H9 (cell line): ENCODE measurements around the gene LRMDA. TPM values are rescaled to one million over a fixed set of nuclear protein-coding genes. Genes with fewer than 3 reads are reported as not detected.

Source experiments
- DNase-seq: peaks from one replicate; pipeline ENCODE4 v3.0.0-alpha.2; 2017
- H2AFZ ChIP-seq: one replicate; pipeline ENCODE4 v1.6.1; 2013; ENCODE audit warnings: mild to moderate bottlenecking, low read length, control low read depth, moderate library complexity
- H2AK5ac ChIP-seq: 2 replicates; pipeline ENCODE4 v1.6.1; 2013; ENCODE audit warnings: low read length, control low read depth, mixed read lengths; ENCODE audit not compliant: insufficient read length
- H2BK120ac ChIP-seq: one replicate; pipeline ENCODE4 v1.6.1; 2013; ENCODE audit warnings: low read depth, mild to moderate bottlenecking, low read length, control low read depth, inconsistent platforms; ENCODE audit not compliant: poor library complexity, severe bottlenecking
- H2BK12ac ChIP-seq: 2 replicates; pipeline ENCODE4 v1.6.1; 2013; ENCODE audit warnings: low read length, control low read depth, mixed read lengths, low read depth; ENCODE audit not compliant: insufficient read length
- H2BK15ac ChIP-seq: 2 replicates; pipeline ENCODE4 v1.6.1; 2013; ENCODE audit warnings: low read depth, low read length, control low read depth
- H2BK20ac ChIP-seq: one replicate; pipeline ENCODE4 v1.6.1; 2013; ENCODE audit warnings: low read depth, mild to moderate bottlenecking, low read length, control low read depth, inconsistent platforms; ENCODE audit not compliant: poor library complexity, severe bottlenecking
- H2BK5ac ChIP-seq: 2 replicates; pipeline ENCODE4 v1.6.1; 2013; ENCODE audit warnings: low read length, control low read depth, mixed read lengths; ENCODE audit not compliant: insufficient read length
- H3K14ac ChIP-seq: 2 replicates; pipeline ENCODE4 v1.6.1; 2013; ENCODE audit warnings: low read length, control low read depth; ENCODE audit not compliant: insufficient read depth
- H3K18ac ChIP-seq: 2 replicates; pipeline ENCODE4 v1.6.1; 2013; ENCODE audit warnings: low read depth, mild to moderate bottlenecking, mixed read lengths, low read length, control low read depth; ENCODE audit not compliant: insufficient read length
- H3K23ac ChIP-seq: 2 replicates; pipeline ENCODE4 v1.6.1; 2013; ENCODE audit warnings: low read length, control low read depth, mixed read lengths, low read depth; ENCODE audit not compliant: insufficient read length
- H3K23me2 ChIP-seq: 2 replicates; pipeline ENCODE4 v1.6.1; 2013; ENCODE audit warnings: low read depth, mild to moderate bottlenecking, mixed read lengths, low read length, control low read depth; ENCODE audit not compliant: insufficient read length, poor library complexity, severe bottlenecking
- H3K27ac ChIP-seq: 2 replicates; pipeline ENCODE4 v1.5.1; 2013; ENCODE audit warnings: low read length, control low read depth, mixed read lengths, low read depth; ENCODE audit not compliant: insufficient read length
- H3K27me3 ChIP-seq: 2 replicates; pipeline ENCODE4 v1.6.1; 2013; ENCODE audit warnings: low read length, control low read depth, inconsistent platforms; ENCODE audit not compliant: insufficient read depth
- H3K4ac ChIP-seq: 2 replicates; pipeline ENCODE4 v1.6.1; 2013; ENCODE audit warnings: low read depth, mild to moderate bottlenecking, control low read depth, inconsistent platforms, low read length, moderate library complexity
- H3K4me1 ChIP-seq: 2 replicates; pipeline ENCODE4 v1.6.1; 2013; ENCODE audit warnings: low read length, control low read depth, inconsistent platforms; ENCODE audit not compliant: insufficient read depth
- H3K4me2 ChIP-seq: 2 replicates; pipeline ENCODE4 v1.6.1; 2013; ENCODE audit warnings: low read length, control low read depth, mixed read lengths; ENCODE audit not compliant: insufficient read length, insufficient read depth
- H3K56ac ChIP-seq: 2 replicates; pipeline ENCODE4 v1.6.1; 2013; ENCODE audit warnings: low read depth, mild to moderate bottlenecking, mixed read lengths, low read length, control low read depth; ENCODE audit not compliant: insufficient read length
- H3K79me1 ChIP-seq: 2 replicates; pipeline ENCODE4 v1.6.1; 2013; ENCODE audit warnings: low read depth, mild to moderate bottlenecking, moderate library complexity, low read length, control low read depth, inconsistent platforms; ENCODE audit not compliant: insufficient read depth, poor library complexity, severe bottlenecking
- H3K79me2 ChIP-seq: 2 replicates; pipeline ENCODE4 v1.6.1; 2013; ENCODE audit warnings: low read length, control low read depth, inconsistent platforms; ENCODE audit not compliant: insufficient read depth
- H3K9ac ChIP-seq: 2 replicates; pipeline ENCODE4 v1.6.1; 2013; ENCODE audit warnings: low read length, control low read depth, mixed read lengths; ENCODE audit not compliant: insufficient read length; ENCODE audit errors: extremely low read depth
- H3K9me3 ChIP-seq: one replicate; pipeline ENCODE4 v1.6.1; 2013; ENCODE audit warnings: low read depth, low read length, inconsistent platforms; ENCODE audit not compliant: control insufficient read depth
- H3T11ph ChIP-seq: one replicate; pipeline ENCODE4 v1.6.1; 2013; ENCODE audit warnings: mild to moderate bottlenecking, low read length, control low read depth, inconsistent platforms
- H4K20me1 ChIP-seq: one replicate; pipeline ENCODE4 v1.6.1; 2013; ENCODE audit not compliant: control insufficient read depth, insufficient read length, insufficient read depth
- H4K5ac ChIP-seq: 2 replicates; pipeline ENCODE4 v1.6.1; 2013; ENCODE audit warnings: low read depth, mild to moderate bottlenecking, mixed read lengths, low read length, control low read depth; ENCODE audit not compliant: insufficient read length
- H4K8ac ChIP-seq: replicated peaks from 2 replicates; pipeline ENCODE4 v1.6.1; 2013; ENCODE audit warnings: low read length, control low read depth, mixed read lengths, low read depth; ENCODE audit not compliant: insufficient read length
- H4K91ac ChIP-seq: 2 replicates; pipeline ENCODE4 v1.6.1; 2013; ENCODE audit warnings: low read depth, mild to moderate bottlenecking, moderate library complexity, mixed read lengths, low read length, control low read depth; ENCODE audit not compliant: insufficient read length
- H3K27ac Mint-ChIP-seq, 3 experiments: 2 replicates in 2 of 3; 3 replicates in 1 of 3; pipeline ENCODE4 v1.8.0; 2020 to 2021; ENCODE audit warnings: mixed read lengths in 3 of 3, mild to moderate bottlenecking in 1 of 3, moderate library complexity in 1 of 3
- H3K27me3 Mint-ChIP-seq: 2 replicates; pipeline ENCODE4 v1.8.0; 2021; ENCODE audit warnings: low read depth, mild to moderate bottlenecking, moderate library complexity, mixed read lengths
- H3K36me3 Mint-ChIP-seq, 3 experiments: 2 replicates in 2 of 3; 3 replicates in 1 of 3; pipeline ENCODE4 v1.8.0; 2020 to 2021; ENCODE audit warnings: low read depth in 3 of 3, mixed read lengths in 3 of 3; ENCODE audit not compliant: insufficient read depth in 1 of 3
- H3K4me1 Mint-ChIP-seq, 2 experiments: 2 replicates each; pipeline ENCODE4 v1.8.0; 2020; ENCODE audit warnings: mixed read lengths in 2 of 2
- H3K4me3 Mint-ChIP-seq, 2 experiments: 2 replicates in 1 of 2; 3 replicates in 1 of 2; pipeline ENCODE4 v1.8.0; 2020 to 2021; ENCODE audit warnings: mild to moderate bottlenecking in 2 of 2, mixed read lengths in 2 of 2, moderate library complexity in 1 of 2
- H3K9me3 Mint-ChIP-seq, 2 experiments: 2 replicates in 1 of 2; 3 replicates in 1 of 2; pipeline ENCODE4 v1.8.0; 2020; ENCODE audit warnings: mild to moderate bottlenecking in 2 of 2, mixed read lengths in 2 of 2, moderate library complexity in 1 of 2
- CTCF ChIP-seq: fragments of 200-600 bp; sonication (generic); conservative IDR thresholded peaks from 3 replicates; pipeline ENCODE4 v1.8.0; 2021; ENCODE audit warnings: antibody characterized with exemption, mild to moderate bottlenecking
- WGBS: extraction: QIAGEN DNeasy Blood & Tissue Kit; methylation state at CpG from one replicate; pipeline ENCODE4 v1.1.7; 2013; ENCODE audit warnings: missing lambda C conversion rate, low lambda C conversion rate, mixed read lengths; ENCODE audit not compliant: insufficient read length; ENCODE audit errors: extremely low coverage; 5-methylcytosine and 5-hydroxymethylcytosine counted together
- total RNA-seq: library from RNA; stranded (reverse); gene quantifications from 2 replicates; pipeline ENCODE4 v1.2.1, GENCODE V29; 2021

Gene LRMDA
- total RNA-seq, 1 experiment from 2014 or later: 1.8 TPM

DNA sequence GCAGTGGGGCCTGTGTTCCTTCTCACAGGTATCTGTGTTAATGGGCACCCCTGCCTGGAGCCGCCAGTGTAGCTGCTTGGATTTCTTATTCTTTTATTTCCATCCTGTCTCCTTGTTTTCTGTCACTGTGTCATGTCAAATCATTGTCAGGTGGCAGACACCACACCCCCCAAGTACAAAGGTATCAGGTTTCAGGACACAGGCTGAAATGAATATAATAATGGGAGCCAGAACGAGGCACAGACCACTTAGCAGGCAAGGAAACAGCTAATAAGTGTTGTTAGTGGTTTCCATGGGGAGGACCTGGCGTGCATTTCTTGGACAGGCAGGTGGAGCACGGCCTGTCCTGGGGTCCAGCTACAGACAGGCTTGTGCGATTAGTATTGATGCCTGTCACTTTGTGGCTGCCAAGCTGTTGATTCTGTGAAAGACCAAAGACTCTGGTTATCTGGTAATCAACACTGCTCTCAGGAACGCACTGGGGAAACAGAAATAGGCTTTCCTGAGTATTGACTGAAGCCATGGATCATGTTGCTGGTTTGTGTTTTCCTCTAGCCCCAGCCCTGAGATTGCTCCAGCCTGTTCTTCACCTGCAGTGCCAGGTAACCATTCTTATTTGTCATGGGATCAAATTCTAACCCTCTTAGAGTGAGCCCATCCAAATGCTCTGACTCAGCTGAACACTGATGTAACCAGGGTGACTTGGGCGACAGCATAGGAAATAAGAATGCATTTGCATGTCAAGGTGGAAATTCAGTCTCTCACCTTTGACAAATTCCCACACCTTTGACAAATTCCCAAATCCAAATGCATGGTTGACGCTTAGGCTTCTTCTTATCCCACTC, 1002.0 kb downstream of the LRMDA start:
- TF ChIP-seq CTCF: no peak
- Histone ChIP-seq H2AFZ (no peak overlapping the region), H3K79me2 (no peaks in the 10 kb centered on the region), H3K79me1 (no peaks in the 10 kb centered on the region), H3T11ph (no peak overlapping the region), H3K18ac (no peak overlapping the region), H4K20me1 (no peaks in the 10 kb centered on the region), H2BK120ac (no peak overlapping the region), H3K4ac (no peak overlapping the region), H3K23me2 (no peaks in the 10 kb centered on the region), H3K23ac (no peak overlapping the region), H4K5ac (no peak overlapping the region), H4K8ac (no peak overlapping the region), H2BK5ac (no peak overlapping the region), H3K9ac (no peak overlapping the region), H3K56ac (no peak overlapping the region), H2BK15ac (no peak overlapping the region), H3K4me1 (peaks cover 11% of the 10 kb centered on the region), H3K27ac (no peak overlapping the region), H4K91ac (no peak overlapping the region), H2AK5ac (no peak overlapping the region), H3K4me2 (no peak overlapping the region), H3K9me3 (no peaks in the 10 kb centered on the region), H2BK12ac (no peak overlapping the region), H2BK20ac (no peak overlapping the region), H3K27me3 (no peaks in the 10 kb centered on the region), H3K14ac (no peak overlapping the region)
- Mint-ChIP-seq H3K9me3 (no peaks in the 10 kb centered on the region), H3K36me3 (no peaks in the 10 kb centered on the region), H3K4me3 (no peak overlapping the region), H3K4me1 (peaks cover 39 to 43% of the 10 kb centered on the region in 2 experiments), H3K27ac (no peak overlapping the region), H3K27me3 (no peaks in the 10 kb centered on the region)
- DNase-seq: no peak
- no CpG with 5 or more reads among the region's 8 CpGs for WGBS
